Pancreas (tissue), 10 donors: ENCODE results near the gene PITPNC1. TPM values are rescaled to one million over a fixed set of nuclear protein-coding genes. Genes with fewer than 3 reads are reported as not detected.
"Not testable (repeated sequence)": the region's sequence is repeated elsewhere in the genome, so short reads cannot be mapped to it uniquely, and the experiment has no call there.

Experiments used
- ATAC-seq, 4 donors: fragments of 200-7000 bp; cut with Tn5 transposase; one replicate each; pipeline versions ENCODE4 v1.8.0 to v1.9.1; 2020; ENCODE audit warnings: mild to moderate bottlenecking in 4 of 4, moderate library complexity in 4 of 4
- DNase-seq, 6 donors: peaks; one replicate each; pipeline ENCODE4 v3.0.0-alpha.2; 2020
- FAIRE-seq: peaks from 2 replicates; lab custom pipeline; 2012; peaks lifted over from hg19 to GRCh38; lab: Jason Lieb, UNC
- H3K27ac ChIP-seq, 4 donors: fragments of 200-600 bp; sonication (generic); 1 replicate in 3 of 4; 2 replicates in 1 of 4; pipeline versions ENCODE4 v1.5.0 to v1.8.0; 2020
- H3K27me3 ChIP-seq, 4 donors: fragments of 200-600 bp; one replicate each; pipeline ENCODE4 v1.8.0; 2021
- H3K36me3 ChIP-seq, 3 donors: fragments of 200-600 bp; sonication (generic) in 1 of 3; one replicate each; pipeline versions ENCODE4 v1.5.0 to v1.8.0; 2020 to 2021
- H3K4me1 ChIP-seq, 3 donors: fragments of 200-600 bp; one replicate each; pipeline ENCODE4 v1.8.0; 2021
- H3K4me3 ChIP-seq, 4 donors: fragments of 200-600 bp; sonication (generic) in 2 of 4; one replicate each; pipeline versions ENCODE4 v1.5.0 to v1.8.0; 2020 to 2021
- H3K9me3 ChIP-seq, 4 donors: fragments of 200-600 bp; one replicate each; pipeline ENCODE4 v1.8.0; 2021
- WGBS, 2 donors: extraction: QIAGEN DNeasy Blood & Tissue Kit; methylation state at CpG; one replicate each; pipeline ENCODE4 v1.1.7; 2013; 5-methylcytosine and 5-hydroxymethylcytosine counted together
- intact Hi-C, 3 donors: fragments of 100-400 bp; cut with DNase I; formaldehyde crosslinking; loops; one replicate each; pipeline versions ENCODE4 v1.11.1 to v1.14.2; 2022
- polyA plus RNA-seq, 2 donors: library from polyadenylated mRNA; stranded (reverse); fragments of 200-250 nt; gene quantifications; one replicate each; pipeline ENCODE4 v1.2.3, GENCODE V29; 2013
- total RNA-seq, 6 donors: library from RNA; stranded (reverse); fragmentation: NEBNext Ultra II Directional in 4 of 6; extraction: Animal tissue kit (Norgen Biotek cat#: 25700) in 4 of 6; gene quantifications; one replicate each; pipeline versions ENCODE4 v1.2.1 to v1.2.4, GENCODE V29; 2021 to 2023
- TF ChIP-seq, protein P1 (sequence below), 4 donors: fragments of 200-600 bp; sonication (generic) in 3 of 4; IDR thresholded peaks; one replicate each; pipeline versions ENCODE4 v1.5.0 to v1.8.0; 2021; ENCODE audit warnings: antibody characterized with exemption in 4 of 4
- donor health status: healthy with polysubstance abuse.
- donor health status: DM: no; HTN: no; CAD: no; lungs with moderate emphysema.
- donor health status: DM: no; HTN: no; CAD: no.
- donor health status: control.
- donor health status: control.
- donor health status: Bipolar disorder and iron deficiency.
- donor health status: DM: yes; HTN: yes; CAD: no.
- donor health status: DM: no; HTN: no; CAD: no.
- donor health status: DM: no; HTN: no; CAD: no.
- donor health status: DM: yes; HTN: yes; CAD: no.

PITPNC1 gene
- total and polyA plus RNA-seq, 8 donors: 9.5 to 28.8 (median 24.4) TPM

DNA sequence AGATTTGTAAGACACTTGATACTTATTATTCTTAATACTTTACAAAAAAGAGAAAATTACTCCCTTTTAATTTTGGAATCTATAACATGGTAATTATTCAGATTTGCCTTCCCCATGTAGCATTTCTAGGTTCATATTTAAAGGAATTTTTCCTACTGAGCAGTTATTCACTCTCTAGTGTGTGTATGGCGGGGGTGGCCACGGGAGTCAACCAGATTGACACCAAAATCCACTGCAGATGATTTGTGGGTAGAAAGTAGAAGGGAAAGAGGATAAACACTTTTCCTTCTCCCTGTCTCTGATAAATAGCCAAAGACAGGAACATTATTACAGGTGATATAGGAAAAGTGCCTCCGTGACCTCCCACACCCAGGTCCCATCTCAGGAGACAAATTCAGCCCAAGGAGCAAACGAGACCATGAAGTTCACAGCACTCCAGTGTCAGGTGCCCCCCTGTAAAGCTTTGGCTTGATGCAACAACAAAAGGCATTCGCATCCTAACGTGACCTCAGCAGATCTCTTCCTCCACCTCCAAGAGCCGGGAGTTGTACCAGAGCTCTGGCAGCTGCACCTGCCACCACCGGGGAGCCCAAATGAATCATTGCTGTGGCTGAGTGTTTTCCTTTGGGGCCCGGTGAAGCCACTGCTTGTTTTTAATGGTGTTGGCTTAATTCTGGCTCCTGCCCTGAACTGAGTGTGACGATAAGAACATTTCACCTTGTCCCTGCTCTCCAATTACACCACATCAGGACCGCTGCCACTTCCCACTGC is 248.0 kb downstream of the PITPNC1 start:
- peak in 2 of 4 donors; percentile 15 to 51 for ATAC-seq

DNA sequence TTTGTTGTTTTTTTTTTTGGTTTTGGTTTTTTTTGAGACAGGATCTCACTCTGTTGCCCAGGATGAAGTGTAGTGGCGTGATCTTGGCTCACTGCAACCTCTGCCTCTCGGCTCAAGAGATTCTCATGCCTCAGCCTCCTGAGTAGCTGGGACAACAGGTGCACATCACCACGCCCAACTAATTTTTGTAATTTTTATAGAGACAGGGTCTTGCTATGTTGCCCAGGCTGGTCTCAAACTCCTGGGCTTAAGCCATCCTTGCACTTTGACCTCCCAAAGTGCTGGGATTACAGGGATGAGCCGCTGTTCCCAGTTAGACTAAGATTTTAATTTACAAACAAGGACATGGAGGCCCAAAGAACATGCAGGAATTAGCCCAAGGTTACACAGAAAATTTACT is 248.9 kb downstream of the PITPNC1 start:
- H3K27me3 ChIP-seq: no peaks in the 10 kb centered on the region
- TF ChIP-seq, protein P1, sequence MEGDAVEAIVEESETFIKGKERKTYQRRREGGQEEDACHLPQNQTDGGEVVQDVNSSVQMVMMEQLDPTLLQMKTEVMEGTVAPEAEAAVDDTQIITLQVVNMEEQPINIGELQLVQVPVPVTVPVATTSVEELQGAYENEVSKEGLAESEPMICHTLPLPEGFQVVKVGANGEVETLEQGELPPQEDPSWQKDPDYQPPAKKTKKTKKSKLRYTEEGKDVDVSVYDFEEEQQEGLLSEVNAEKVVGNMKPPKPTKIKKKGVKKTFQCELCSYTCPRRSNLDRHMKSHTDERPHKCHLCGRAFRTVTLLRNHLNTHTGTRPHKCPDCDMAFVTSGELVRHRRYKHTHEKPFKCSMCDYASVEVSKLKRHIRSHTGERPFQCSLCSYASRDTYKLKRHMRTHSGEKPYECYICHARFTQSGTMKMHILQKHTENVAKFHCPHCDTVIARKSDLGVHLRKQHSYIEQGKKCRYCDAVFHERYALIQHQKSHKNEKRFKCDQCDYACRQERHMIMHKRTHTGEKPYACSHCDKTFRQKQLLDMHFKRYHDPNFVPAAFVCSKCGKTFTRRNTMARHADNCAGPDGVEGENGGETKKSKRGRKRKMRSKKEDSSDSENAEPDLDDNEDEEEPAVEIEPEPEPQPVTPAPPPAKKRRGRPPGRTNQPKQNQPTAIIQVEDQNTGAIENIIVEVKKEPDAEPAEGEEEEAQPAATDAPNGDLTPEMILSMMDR (IDR thresholded peaks at IDR 0.05): no peak
- no peak overlapping the region for H3K4me3 ChIP-seq
- H3K4me1 ChIP-seq: no peaks in the 10 kb centered on the region
- no peak for DNase-seq
- H3K9me3 ChIP-seq: no peaks in the 10 kb centered on the region
- no peak for FAIRE-seq
- no peak overlapping the region for H3K27ac ChIP-seq
- WGBS, 2 donors: 97 to 98% methylated on average over 4 of the region's 4 CpGs
- ATAC-seq: no peak
- intact Hi-C loops: no loop called here
- H3K36me3 ChIP-seq: no peaks in the 10 kb centered on the region

More for the DNA sequence above, 248.0 kb downstream of the PITPNC1 start:
- FAIRE-seq (no peak), DNase-seq (no peak)
- WGBS, 2 donors: 80 to 81% methylated on average over 11 of the region's 11 CpGs
- Histone ChIP-seq H3K4me1 (no peaks in the 10 kb centered on the region), H3K27ac (no peak overlapping the region), H3K27me3 (no peaks in the 10 kb centered on the region), H3K4me3 (no peak overlapping the region), H3K9me3 (no peaks in the 10 kb centered on the region), H3K36me3 (no peaks in the 10 kb centered on the region)
- TF ChIP-seq, protein P1 (IDR thresholded peaks at IDR 0.05): no peak
- intact Hi-C loops: no loop called here

DNA sequence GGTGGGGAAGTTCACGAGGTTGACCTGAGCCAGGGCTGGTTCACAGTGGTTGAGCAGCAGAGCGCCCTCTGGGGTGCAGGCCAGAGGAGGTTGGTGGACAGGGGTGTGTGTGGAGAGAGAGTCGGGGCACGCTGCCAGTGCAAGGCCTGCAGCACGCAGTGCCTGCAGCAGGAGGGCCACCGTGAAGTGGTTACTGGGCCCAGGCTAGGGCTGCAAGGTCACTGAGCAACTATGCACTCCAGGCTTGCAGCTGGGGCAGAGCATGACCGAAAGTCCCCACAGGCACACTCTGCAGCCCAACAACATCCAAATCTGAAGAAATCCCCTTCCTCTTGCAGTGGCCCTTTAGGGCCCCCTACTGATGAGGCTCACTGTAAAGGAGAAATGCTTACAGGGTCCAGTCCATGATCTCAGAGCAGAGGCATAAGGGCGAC is 251.5 kb downstream of the PITPNC1 start:
- 61 to 66% methylated on average over 8 of the region's 8 CpGs for WGBS, 2 donors
- Histone ChIP-seq H3K27me3 (no peaks in the 10 kb centered on the region), H3K27ac (no peak overlapping the region), H3K4me3 (no peak overlapping the region), H3K36me3 (no peaks in the 10 kb centered on the region), H3K9me3 (no peaks in the 10 kb centered on the region), H3K4me1 (no peaks in the 10 kb centered on the region)
- intact Hi-C loops: no loop called here
- TF ChIP-seq, protein P1 (IDR thresholded peaks at IDR 0.05): no peak
- DNase-seq: peak in 5 of 6 donors; percentile 32 to 75 (median 53)
- ATAC-seq: peak; percentile 64 to 73 (median 69)
- no peak for FAIRE-seq

DNA sequence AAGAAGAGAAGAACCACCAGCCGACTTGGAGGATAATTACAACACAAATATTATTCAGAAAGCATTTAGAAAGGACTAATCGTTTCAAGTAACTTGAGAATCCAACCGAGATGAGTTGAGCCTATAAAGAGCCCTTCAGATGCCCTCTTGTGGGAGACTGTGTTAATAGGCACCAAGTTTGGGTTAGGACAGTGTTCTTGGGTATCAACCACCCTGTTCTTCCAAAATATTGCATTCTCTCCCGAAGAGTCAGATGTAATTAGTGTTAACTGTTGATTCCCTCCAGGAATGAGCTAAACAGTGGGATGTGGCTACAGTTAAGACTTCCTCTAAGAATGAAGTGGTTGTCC is 252.9 kb downstream of the PITPNC1 start:
- FAIRE-seq: no peak
- no peak overlapping the region for H3K27ac ChIP-seq
- H3K36me3 ChIP-seq: no peaks in the 10 kb centered on the region
- TF ChIP-seq, protein P1 (IDR thresholded peaks at IDR 0.05): peak in 1 of 4 donors; percentile 32
- H3K4me3 ChIP-seq: no peak overlapping the region
- H3K27me3 ChIP-seq: no peaks in the 10 kb centered on the region
- no peaks in the 10 kb centered on the region for H3K4me1 ChIP-seq
- ATAC-seq: peak; percentile 47 to 82 (median 72)
- WGBS, 2 donors: 16 to 17% methylated on average over 4 of the region's 4 CpGs
- intact Hi-C loops: no loop called here
- no peak for DNase-seq
- no peaks in the 10 kb centered on the region for H3K9me3 ChIP-seq

DNA sequence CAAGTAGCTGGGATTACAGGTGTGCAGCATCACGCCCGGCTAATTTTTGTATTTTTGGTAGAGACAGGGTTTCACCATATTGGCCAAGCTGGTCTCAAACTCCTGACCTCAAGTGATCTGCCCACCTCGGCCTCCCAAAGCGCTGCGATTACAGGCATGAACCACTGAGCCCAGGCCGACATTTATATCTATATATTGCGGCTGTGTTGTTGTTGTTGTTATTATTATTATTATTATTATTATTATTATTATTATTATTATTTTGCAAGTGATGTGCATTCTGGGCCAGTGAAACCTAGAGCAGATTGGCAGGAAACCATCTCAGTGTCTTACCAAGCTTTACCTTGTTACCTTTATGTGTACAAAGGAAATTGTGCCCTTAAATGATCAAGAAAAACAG is 253.8 kb downstream of the PITPNC1 start:
- H3K9me3 ChIP-seq, intact Hi-C loops: not testable (repeated sequence)

More for the DNA sequence above, 253.8 kb downstream of the PITPNC1 start:
- H3K4me1 ChIP-seq, H3K36me3 ChIP-seq, H3K27ac ChIP-seq, ATAC-seq, FAIRE-seq, H3K4me3 ChIP-seq, DNase-seq, H3K27me3 ChIP-seq: not testable (repeated sequence)
- WGBS, 2 donors: 93 to 99% methylated on average over 7 of the region's 7 CpGs
